ENCODE results near the gene SNED1.

Gene SNED1

GRCh38 chr2:241035142-241035817 is 36.9 kb downstream of the SNED1 start:
- no peak for TF ChIP-seq CTCF (conservative IDR thresholded peaks at IDR 0.05; ENCODE audit: low read depth, low read length)
- DNase-seq (ENCODE audit: low read depth): no peak
- no peak overlapping the region for H3K4me3 ChIP-seq (ENCODE audit: low read length)

- H3K4me3 ChIP-seq (ENCODE audit: low read length): peak overlapping the region; percentile 14
- TF ChIP-seq CTCF (conservative IDR thresholded peaks at IDR 0.05; ENCODE audit: low read depth, low read length): no peak
- DNase-seq (ENCODE audit: low read depth): no peak
These were observed 37.5 kb downstream of the SNED1 start for GRCh38 chr2:241035818-241036396.

- no peak for TF ChIP-seq CTCF (conservative IDR thresholded peaks at IDR 0.05; ENCODE audit: low read depth, low read length)
- H3K4me3 ChIP-seq (ENCODE audit: low read length): peak overlapping the region; percentile 14
- no peak for DNase-seq (ENCODE audit: low read depth)
These were observed 38.1 kb downstream of the SNED1 start for GRCh38 chr2:241036397-241036963.

DNA sequence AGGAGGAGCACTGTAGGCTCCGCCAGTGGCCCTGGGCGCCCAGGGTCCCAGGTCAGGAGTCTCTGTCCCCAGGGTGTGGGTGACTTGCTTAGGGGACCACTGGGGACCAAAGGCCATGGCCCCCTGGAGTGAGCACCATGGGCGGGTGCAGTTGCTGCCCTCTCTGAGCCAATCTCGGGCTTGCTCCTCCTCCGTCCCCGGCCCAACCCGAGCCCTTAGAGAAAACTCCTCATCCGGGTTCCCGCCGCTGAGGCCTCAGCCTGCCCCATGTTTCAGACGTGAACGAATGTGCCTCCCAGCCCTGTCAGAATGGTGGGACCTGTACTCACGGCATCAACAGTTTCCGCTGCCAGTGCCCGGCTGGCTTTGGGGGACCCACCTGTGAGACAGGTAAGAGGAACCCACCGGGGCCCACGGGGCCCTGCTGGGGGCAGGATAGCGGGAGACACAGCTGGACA is 38.6 kb downstream of the SNED1 start:
- no peak for TF ChIP-seq CTCF (conservative IDR thresholded peaks at IDR 0.05; ENCODE audit: low read depth, low read length)
- H3K4me3 ChIP-seq (ENCODE audit: low read length): no peak overlapping the region
- DNase-seq (ENCODE audit: low read depth): no peak

DNA sequence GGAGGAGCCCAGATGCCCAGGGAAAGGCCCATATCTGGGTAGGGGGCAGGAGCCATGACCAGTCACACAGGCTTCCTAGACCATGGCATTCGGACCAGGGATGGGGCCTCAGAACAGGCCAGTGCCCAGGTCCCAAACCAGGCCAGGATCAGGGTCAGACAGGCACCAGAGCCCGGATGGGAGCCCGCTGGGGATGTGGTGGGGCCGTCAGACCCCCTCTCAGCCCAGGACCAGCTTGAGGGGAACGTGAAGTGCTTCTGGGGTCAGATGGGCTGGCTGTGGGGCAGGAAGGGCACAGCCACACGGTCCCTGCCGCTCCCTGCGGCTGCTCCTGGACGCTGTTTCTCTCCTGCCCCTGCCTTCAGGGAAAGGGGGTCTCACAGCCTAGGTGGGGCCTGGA is 39.1 kb downstream of the SNED1 start:
- no peak for TF ChIP-seq CTCF (conservative IDR thresholded peaks at IDR 0.05; ENCODE audit: low read depth, low read length)
- DNase-seq (ENCODE audit: low read depth): no peak
- no peak overlapping the region for H3K4me3 ChIP-seq (ENCODE audit: low read length)

GRCh38 chr2:241038374-241039180 is 40.2 kb downstream of the SNED1 start:
- no peak for TF ChIP-seq CTCF (conservative IDR thresholded peaks at IDR 0.05; ENCODE audit: low read depth, low read length)
- no peak for DNase-seq (ENCODE audit: low read depth)
- no peak overlapping the region for H3K4me3 ChIP-seq (ENCODE audit: low read length)
